ENCODE results near the gene CENPP. TPM values are rescaled to one million over a fixed set of nuclear protein-coding genes. Genes with fewer than 3 reads are reported as not detected.

Gene CENPP
- total RNA-seq, 1 donor: 5.4 TPM

- Histone ChIP-seq H3K4me1 (ENCODE audit: insufficient read depth, low read length) (peaks cover 29% of the 10 kb centered on the region), H3K4me3 (ENCODE audit: insufficient read depth, low read length) (no peak overlapping the region), H3K79me2 (ENCODE audit: insufficient read depth, low read length) (no peaks in the 10 kb centered on the region), H3K4me2 (ENCODE audit: insufficient read depth, low read length) (no peak overlapping the region), H3K9me3 (ENCODE audit: low read depth, low read length) (no peaks in the 10 kb centered on the region), H2AFZ (ENCODE audit: low read length) (no peak overlapping the region), H3K27ac (ENCODE audit: low read depth, low read length) (no peak overlapping the region), H4K20me1 (ENCODE audit: insufficient read depth, low read length) (no peaks in the 10 kb centered on the region), H3K27me3 (ENCODE audit: insufficient read depth, low read length) (no peaks in the 10 kb centered on the region), H3K36me3 (ENCODE audit: insufficient read depth, low read length) (no peaks in the 10 kb centered on the region)
- no peak for DNase-seq (ENCODE audit: insufficient read length, low spot score, missing footprints)
- no peak for TF ChIP-seq CTCF (IDR thresholded peaks at IDR 0.05; ENCODE audit: extremely low read depth, low read depth, low read length)
Observed at GRCh38 chr9:92510747-92511146, 185.0 kb downstream of the CENPP start.

DNA sequence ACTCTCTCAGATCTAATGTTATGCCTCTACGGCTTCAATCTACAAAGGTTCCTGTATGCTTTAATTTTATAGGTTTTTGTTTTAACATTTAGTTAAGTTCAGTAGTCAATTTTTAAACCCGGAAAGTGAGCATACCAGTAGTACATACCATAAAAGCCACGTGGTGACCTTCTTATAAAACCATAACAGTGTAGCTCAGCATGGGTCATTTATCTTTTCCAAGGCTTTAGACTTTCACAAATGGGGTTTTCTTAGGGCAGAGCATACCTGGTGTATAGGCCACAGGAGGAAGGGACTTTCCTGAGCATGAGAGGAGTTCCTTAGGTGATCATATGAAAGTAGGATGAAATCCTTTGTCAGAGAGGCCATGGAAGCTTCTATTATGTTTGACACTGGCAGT, 186.9 kb downstream of the CENPP start:
- Histone ChIP-seq H3K27ac (ENCODE audit: low read depth, low read length) (no peak overlapping the region), H3K79me2 (ENCODE audit: insufficient read depth, low read length) (no peaks in the 10 kb centered on the region), H3K4me3 (ENCODE audit: insufficient read depth, low read length) (no peak overlapping the region), H3K27me3 (ENCODE audit: insufficient read depth, low read length) (no peaks in the 10 kb centered on the region), H3K36me3 (ENCODE audit: insufficient read depth, low read length) (no peaks in the 10 kb centered on the region), H3K9me3 (ENCODE audit: low read depth, low read length) (no peaks in the 10 kb centered on the region), H3K4me1 (ENCODE audit: insufficient read depth, low read length) (peaks cover 18% of the 10 kb centered on the region), H2AFZ (ENCODE audit: low read length) (no peak overlapping the region), H4K20me1 (ENCODE audit: insufficient read depth, low read length) (no peaks in the 10 kb centered on the region), H3K4me2 (ENCODE audit: insufficient read depth, low read length) (no peak overlapping the region)
- no peak for DNase-seq (ENCODE audit: insufficient read length, low spot score, missing footprints)
- no peak for TF ChIP-seq CTCF (IDR thresholded peaks at IDR 0.05; ENCODE audit: extremely low read depth, low read depth, low read length)

DNA sequence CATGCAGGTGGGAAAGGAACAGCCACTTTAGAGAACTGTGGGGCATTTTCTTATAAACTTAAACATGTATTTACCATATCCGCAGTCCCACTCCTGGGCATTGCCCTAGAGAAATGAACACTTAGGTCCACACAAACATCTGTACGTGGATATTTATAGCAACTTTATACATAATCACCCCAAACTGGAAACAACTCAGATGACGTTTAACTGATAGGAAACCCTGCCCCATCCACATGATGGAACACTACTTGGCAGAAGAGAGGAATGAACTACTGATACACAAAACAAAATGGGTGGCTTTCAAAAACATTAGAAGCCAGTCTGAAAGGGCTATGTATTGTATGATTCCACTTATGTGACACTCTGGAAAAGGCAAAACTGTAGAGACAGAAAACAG, 187.6 kb downstream of the CENPP start:
- H4K20me1 ChIP-seq (ENCODE audit: insufficient read depth, low read length): no peaks in the 10 kb centered on the region
- H3K27ac ChIP-seq (ENCODE audit: low read depth, low read length): no peak overlapping the region
- H3K27me3 ChIP-seq (ENCODE audit: insufficient read depth, low read length): no peaks in the 10 kb centered on the region
- H3K9me3 ChIP-seq (ENCODE audit: low read depth, low read length): no peaks in the 10 kb centered on the region
- no peak overlapping the region for H2AFZ ChIP-seq (ENCODE audit: low read length)
- DNase-seq (ENCODE audit: insufficient read length, low spot score, missing footprints): no peak
- TF ChIP-seq CTCF (IDR thresholded peaks at IDR 0.05; ENCODE audit: extremely low read depth, low read depth, low read length): no peak
- no peaks in the 10 kb centered on the region for H3K79me2 ChIP-seq (ENCODE audit: insufficient read depth, low read length)
- H3K4me2 ChIP-seq (ENCODE audit: insufficient read depth, low read length): no peak overlapping the region
- peaks cover 24% of the 10 kb centered on the region for H3K4me1 ChIP-seq (ENCODE audit: insufficient read depth, low read length)
- H3K36me3 ChIP-seq (ENCODE audit: insufficient read depth, low read length): no peaks in the 10 kb centered on the region
- H3K4me3 ChIP-seq (ENCODE audit: insufficient read depth, low read length): no peak overlapping the region

- H3K79me2 ChIP-seq (ENCODE audit: insufficient read depth, low read length): no peaks in the 10 kb centered on the region
- H3K9me3 ChIP-seq (ENCODE audit: low read depth, low read length): no peaks in the 10 kb centered on the region
- H3K4me2 ChIP-seq (ENCODE audit: insufficient read depth, low read length): no peak overlapping the region
- peaks cover 25% of the 10 kb centered on the region for H3K4me1 ChIP-seq (ENCODE audit: insufficient read depth, low read length)
- TF ChIP-seq CTCF (IDR thresholded peaks at IDR 0.05; ENCODE audit: extremely low read depth, low read depth, low read length): no peak
- H2AFZ ChIP-seq (ENCODE audit: low read length): no peak overlapping the region
- no peak overlapping the region for H3K27ac ChIP-seq (ENCODE audit: low read depth, low read length)
- no peaks in the 10 kb centered on the region for H4K20me1 ChIP-seq (ENCODE audit: insufficient read depth, low read length)
- H3K4me3 ChIP-seq (ENCODE audit: insufficient read depth, low read length): no peak overlapping the region
- no peaks in the 10 kb centered on the region for H3K36me3 ChIP-seq (ENCODE audit: insufficient read depth, low read length)
- no peak for DNase-seq (ENCODE audit: insufficient read length, low spot score, missing footprints)
- no peaks in the 10 kb centered on the region for H3K27me3 ChIP-seq (ENCODE audit: insufficient read depth, low read length)
Observed at GRCh38 chr9:92514635-92515034, 188.9 kb downstream of the CENPP start.

All from osteoblast (primary cell).